Prostate gland (tissue), 2 donors: ENCODE results near the gene PPP1R10. TPM values are rescaled to one million over a fixed set of nuclear protein-coding genes. Genes with fewer than 3 reads are reported as not detected.

ENCODE experiments used
- DNase-seq: peaks from one replicate; pipeline ENCODE4 v3.0.0-alpha.2; 2019; ENCODE audit warnings: low spot score
- H3K27ac ChIP-seq, 2 donors: fragments of 200-600 bp; sonication (generic); 2 replicates each; pipeline ENCODE4 v1.5.1; 2017 to 2019
- H3K27me3 ChIP-seq: fragments of 200-600 bp; sonication (generic); replicated peaks from 2 replicates; pipeline ENCODE4 v1.5.1; 2019; ENCODE audit not compliant: insufficient read depth
- H3K36me3 ChIP-seq, 2 donors: fragments of 200-600 bp; sonication (generic); 1 replicate in 1 of 2; 2 replicates in 1 of 2; pipeline versions ENCODE4 v1.5.1 to v1.8.1; 2017 to 2019
- H3K4me1 ChIP-seq: fragments of 200-600 bp; sonication (generic); replicated peaks from 2 replicates; pipeline ENCODE4 v1.5.1; 2019
- H3K4me3 ChIP-seq, 2 donors: fragments of 200-600 bp; sonication (generic); 2 replicates each; pipeline ENCODE4 v1.5.1; 2017 to 2019
- H3K9me3 ChIP-seq: fragments of 200-600 bp; sonication (generic); 2 replicates; pipeline ENCODE4 v1.5.1; 2017
- POLR2A ChIP-seq: fragments of 450-650 bp; IDR thresholded peaks from one replicate; pipeline ENCODE4 v1.6.1; 2016; ENCODE audit warnings: antibody characterized with exemption, mild to moderate bottlenecking
- POLR2AphosphoS5 ChIP-seq: sonication (generic); formaldehyde crosslinking; IDR thresholded peaks from one replicate; pipeline ENCODE4 v1.6.1; 2017; ENCODE audit warnings: antibody characterized with exemption
- WGBS: methylation state at CpG from one replicate; pipeline ENCODE4 v1.1.5; 2018; 5-methylcytosine and 5-hydroxymethylcytosine counted together
- intact Hi-C: fragments of 100-400 bp; cut with DNase I; formaldehyde crosslinking; loops from one replicate; pipeline ENCODE4 v1.14.2; 2022
- total RNA-seq, 2 donors: library from RNA; depleted of rRNA; stranded (reverse); fragments of >200 nt; gene quantifications; one replicate each; pipeline ENCODE4 v1.1.0, GENCODE V29; 2016
- TF ChIP-seq, protein P1 (sequence below), 4 experiments: fragments of 200-600 bp in 2 of 4; fragments of 450-650 bp in 2 of 4; sonication (generic) in 2 of 4; IDR thresholded peaks; 1 replicate in 3 of 4; 2 replicates in 1 of 4; pipeline ENCODE4 v1.5.1; 2016 to 2019; ENCODE audit warnings: antibody characterized with exemption in 4 of 4, mild to moderate bottlenecking in 2 of 4, moderate library complexity in 2 of 4

The PPP1R10 gene
- total RNA-seq, 2 donors from 2014 or later, result 40.0 to 51.0 TPM

- no peaks in the 10 kb centered on the region for H3K9me3 ChIP-seq
- WGBS, result 59% methylated on average over 6 of the region's 6 CpGs
- no peak overlapping the region for H3K27ac ChIP-seq
- H3K27me3 ChIP-seq, result no peaks in the 10 kb centered on the region
- intact Hi-C loops, result no loop called here
- H3K4me1 ChIP-seq, result no peaks in the 10 kb centered on the region
- H3K36me3 ChIP-seq, result peaks cover 37 to 40% of the 10 kb centered on the region in 2 donors
- no peak for TF ChIP-seq POLR2A
- TF ChIP-seq POLR2AphosphoS5, result no peak
- TF ChIP-seq, protein P1, sequence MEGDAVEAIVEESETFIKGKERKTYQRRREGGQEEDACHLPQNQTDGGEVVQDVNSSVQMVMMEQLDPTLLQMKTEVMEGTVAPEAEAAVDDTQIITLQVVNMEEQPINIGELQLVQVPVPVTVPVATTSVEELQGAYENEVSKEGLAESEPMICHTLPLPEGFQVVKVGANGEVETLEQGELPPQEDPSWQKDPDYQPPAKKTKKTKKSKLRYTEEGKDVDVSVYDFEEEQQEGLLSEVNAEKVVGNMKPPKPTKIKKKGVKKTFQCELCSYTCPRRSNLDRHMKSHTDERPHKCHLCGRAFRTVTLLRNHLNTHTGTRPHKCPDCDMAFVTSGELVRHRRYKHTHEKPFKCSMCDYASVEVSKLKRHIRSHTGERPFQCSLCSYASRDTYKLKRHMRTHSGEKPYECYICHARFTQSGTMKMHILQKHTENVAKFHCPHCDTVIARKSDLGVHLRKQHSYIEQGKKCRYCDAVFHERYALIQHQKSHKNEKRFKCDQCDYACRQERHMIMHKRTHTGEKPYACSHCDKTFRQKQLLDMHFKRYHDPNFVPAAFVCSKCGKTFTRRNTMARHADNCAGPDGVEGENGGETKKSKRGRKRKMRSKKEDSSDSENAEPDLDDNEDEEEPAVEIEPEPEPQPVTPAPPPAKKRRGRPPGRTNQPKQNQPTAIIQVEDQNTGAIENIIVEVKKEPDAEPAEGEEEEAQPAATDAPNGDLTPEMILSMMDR (IDR thresholded peaks at IDR 0.05), result no peak
- DNase-seq, result no peak
- no peak overlapping the region for H3K4me3 ChIP-seq
Measured at GRCh38 chr6:30601436-30601814, 15.6 kb downstream of the PPP1R10 start.

- no peak for TF ChIP-seq POLR2AphosphoS5
- TF ChIP-seq, protein P1 (IDR thresholded peaks at IDR 0.05), result no peak
- TF ChIP-seq POLR2A, result no peak
- Histone ChIP-seq H3K4me1 (no peaks in the 10 kb centered on the region), H3K9me3 (no peaks in the 10 kb centered on the region), H3K27ac (no peak overlapping the region), H3K4me3 (no peak overlapping the region), H3K36me3 (peaks cover 30 to 33% of the 10 kb centered on the region in 2 donors), H3K27me3 (no peaks in the 10 kb centered on the region)
- 66% methylated on average over 10 of the region's 10 CpGs for WGBS
- no peak for DNase-seq
- intact Hi-C loops, result no loop called here
Measured at GRCh38 chr6:30600451-30600961, 16.5 kb downstream of the PPP1R10 start.

DNA sequence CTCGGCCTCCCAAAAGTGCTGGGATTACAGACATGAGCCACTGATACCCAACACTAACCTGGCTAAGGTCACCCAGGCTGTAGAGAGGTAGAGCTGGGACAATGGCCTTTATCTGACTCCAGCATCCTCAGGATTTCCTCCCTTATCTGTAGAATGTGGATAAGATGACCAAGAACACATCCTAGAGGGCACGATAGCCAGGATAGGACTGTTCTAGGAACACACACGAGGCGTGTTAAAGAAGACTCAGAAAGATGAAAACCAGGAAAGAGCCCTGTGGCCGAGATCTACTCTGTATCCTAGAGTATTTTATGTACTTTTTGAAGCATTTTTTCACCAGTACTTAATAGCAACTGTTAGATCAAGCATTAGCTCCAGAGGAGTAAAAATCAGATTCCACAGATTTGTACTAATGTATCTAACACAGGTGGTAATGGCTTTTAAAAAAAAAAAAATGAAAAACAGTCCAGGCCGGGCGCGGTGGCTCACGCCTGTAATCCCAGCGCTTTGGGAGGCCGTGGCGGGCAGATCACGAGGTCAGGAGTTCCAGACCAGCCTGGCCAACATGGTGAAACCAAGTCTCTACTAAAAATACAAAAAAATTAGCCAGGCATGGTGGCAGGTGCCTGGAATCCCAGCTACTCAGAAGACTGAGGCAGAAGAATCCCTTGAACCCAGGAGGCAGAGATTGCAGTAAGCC, 17.3 kb downstream of the PPP1R10 start:
- DNase-seq, result no peak
- Histone ChIP-seq H3K27ac (no peak overlapping the region), H3K4me1 (no peaks in the 10 kb centered on the region), H3K4me3 (no peak overlapping the region), H3K36me3 (peaks cover 23 to 27% of the 10 kb centered on the region in 2 donors), H3K27me3 (no peaks in the 10 kb centered on the region), H3K9me3 (no peaks in the 10 kb centered on the region)
- intact Hi-C loops, result loop anchor here (10.0 kb wide), 1 partner anchor 55 kb away; no protein-coding TSS in a partner anchor
- TF ChIP-seq, protein P1 (IDR thresholded peaks at IDR 0.05), result no peak
- TF ChIP-seq POLR2A (no peak), POLR2AphosphoS5 (no peak)
- WGBS, result 82% methylated on average over 13 of the region's 13 CpGs

DNA sequence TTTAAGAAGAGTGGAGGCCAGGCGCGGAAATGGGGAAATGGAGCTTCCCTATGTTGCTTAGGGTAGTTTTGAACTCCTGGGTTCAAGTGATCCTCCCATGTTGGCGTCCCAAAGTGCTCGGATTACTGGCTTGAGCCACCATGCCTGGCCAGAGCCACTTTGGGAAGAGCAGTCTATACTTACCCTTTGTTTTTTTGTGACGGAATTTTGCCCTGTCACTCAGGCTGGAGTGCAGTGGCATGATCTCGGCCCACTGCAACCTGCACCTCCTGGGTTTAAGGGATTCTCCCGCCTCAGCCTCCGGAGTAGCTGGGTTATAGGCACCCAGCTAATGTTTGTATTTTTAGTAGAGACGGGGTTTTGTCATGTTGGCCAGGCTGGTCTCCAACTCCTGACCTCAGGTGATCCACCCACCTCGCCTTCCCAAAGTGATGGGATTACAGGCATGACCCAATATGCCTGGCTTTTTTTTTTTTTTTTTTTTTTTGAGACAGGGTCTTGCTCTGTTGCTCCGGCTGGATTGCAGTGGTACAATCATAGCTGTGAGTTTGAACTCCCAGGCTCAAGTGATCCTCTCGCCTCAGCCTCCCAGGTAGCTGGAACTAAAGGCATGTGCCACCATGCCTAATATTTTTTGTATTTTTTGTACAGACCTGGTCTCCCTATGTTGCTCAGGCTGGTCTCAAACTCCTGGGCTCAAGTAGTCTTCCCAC, 18.0 kb downstream of the PPP1R10 start:
- no peaks in the 10 kb centered on the region for H3K9me3 ChIP-seq
- H3K4me1 ChIP-seq, result no peaks in the 10 kb centered on the region
- no peak overlapping the region for H3K4me3 ChIP-seq
- WGBS, result 69% methylated on average over 12 of the region's 12 CpGs
- intact Hi-C loops, result loop anchor here (10.0 kb wide), 1 partner anchor 54 kb away; no protein-coding TSS in a partner anchor
- H3K36me3 ChIP-seq, result peaks cover 16 to 20% of the 10 kb centered on the region in 2 donors
- TF ChIP-seq, protein P1 (IDR thresholded peaks at IDR 0.05), result no peak
- TF ChIP-seq POLR2AphosphoS5, result no peak
- no peak for TF ChIP-seq POLR2A
- no peaks in the 10 kb centered on the region for H3K27me3 ChIP-seq
- no peak overlapping the region for H3K27ac ChIP-seq
- no peak for DNase-seq
